ENCODE results near the gene SPATA31A6.
"Not testable (repeated sequence)": the region's sequence is repeated elsewhere in the genome, so short reads cannot be mapped to it uniquely, and the experiment has no call there.

Gene SPATA31A6

GRCh38 chr9:42183359-42183758, at the start of gene SPATA31A6:
TSS of gene SPATA31A6 (plus strand) at chr9:42183659. CDS start at chr9:42183688, 29 bp downstream.
- not testable (repeated sequence) for H3K4me1 ChIP-seq (ENCODE audit: insufficient read depth, poor library complexity, severe bottlenecking); H3K4me3 ChIP-seq (ENCODE audit: severe bottlenecking); H3K9me3 ChIP-seq (ENCODE audit: severe bottlenecking); H3K36me3 ChIP-seq (ENCODE audit: low read depth); DNase-seq (ENCODE audit: low spot score); ATAC-seq (ENCODE audit: low read depth); H3K27ac ChIP-seq (ENCODE audit: poor library complexity, severe bottlenecking); H3K27me3 ChIP-seq (ENCODE audit: insufficient read depth, poor library complexity, severe bottlenecking)

DNA sequence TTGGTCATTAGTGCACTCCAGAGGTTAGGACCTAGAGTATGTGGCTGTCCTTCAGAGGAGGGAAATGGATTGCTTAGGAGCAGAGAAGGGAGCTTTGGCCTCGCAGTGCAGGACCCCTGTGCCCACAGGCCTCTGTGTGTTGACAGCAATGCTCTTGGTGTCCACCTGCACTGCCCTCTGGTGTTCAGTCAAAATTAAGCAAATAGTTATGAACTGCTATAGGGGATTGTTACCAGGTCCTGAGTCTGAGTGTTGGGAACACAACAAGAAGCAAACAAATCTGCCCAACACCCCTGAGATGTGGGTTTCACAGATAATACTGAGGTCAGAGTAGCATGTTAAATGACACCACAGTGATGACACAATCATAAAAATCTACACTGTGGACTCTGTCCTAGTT, 23.2 kb upstream of the SPATA31A6 start:
- ATAC-seq (ENCODE audit: low read depth); H3K27me3 ChIP-seq (ENCODE audit: insufficient read depth, poor library complexity, severe bottlenecking); H3K9me3 ChIP-seq (ENCODE audit: severe bottlenecking); H3K4me3 ChIP-seq (ENCODE audit: severe bottlenecking); H3K36me3 ChIP-seq (ENCODE audit: low read depth); DNase-seq (ENCODE audit: low spot score); H3K27ac ChIP-seq (ENCODE audit: poor library complexity, severe bottlenecking); H3K4me1 ChIP-seq (ENCODE audit: insufficient read depth, poor library complexity, severe bottlenecking): not testable (repeated sequence)
- TF ChIP-seq, protein P1, sequence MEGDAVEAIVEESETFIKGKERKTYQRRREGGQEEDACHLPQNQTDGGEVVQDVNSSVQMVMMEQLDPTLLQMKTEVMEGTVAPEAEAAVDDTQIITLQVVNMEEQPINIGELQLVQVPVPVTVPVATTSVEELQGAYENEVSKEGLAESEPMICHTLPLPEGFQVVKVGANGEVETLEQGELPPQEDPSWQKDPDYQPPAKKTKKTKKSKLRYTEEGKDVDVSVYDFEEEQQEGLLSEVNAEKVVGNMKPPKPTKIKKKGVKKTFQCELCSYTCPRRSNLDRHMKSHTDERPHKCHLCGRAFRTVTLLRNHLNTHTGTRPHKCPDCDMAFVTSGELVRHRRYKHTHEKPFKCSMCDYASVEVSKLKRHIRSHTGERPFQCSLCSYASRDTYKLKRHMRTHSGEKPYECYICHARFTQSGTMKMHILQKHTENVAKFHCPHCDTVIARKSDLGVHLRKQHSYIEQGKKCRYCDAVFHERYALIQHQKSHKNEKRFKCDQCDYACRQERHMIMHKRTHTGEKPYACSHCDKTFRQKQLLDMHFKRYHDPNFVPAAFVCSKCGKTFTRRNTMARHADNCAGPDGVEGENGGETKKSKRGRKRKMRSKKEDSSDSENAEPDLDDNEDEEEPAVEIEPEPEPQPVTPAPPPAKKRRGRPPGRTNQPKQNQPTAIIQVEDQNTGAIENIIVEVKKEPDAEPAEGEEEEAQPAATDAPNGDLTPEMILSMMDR (IDR thresholded peaks at IDR 0.05; ENCODE audit: poor library complexity, severe bottlenecking) = peak; percentile 68

DNA sequence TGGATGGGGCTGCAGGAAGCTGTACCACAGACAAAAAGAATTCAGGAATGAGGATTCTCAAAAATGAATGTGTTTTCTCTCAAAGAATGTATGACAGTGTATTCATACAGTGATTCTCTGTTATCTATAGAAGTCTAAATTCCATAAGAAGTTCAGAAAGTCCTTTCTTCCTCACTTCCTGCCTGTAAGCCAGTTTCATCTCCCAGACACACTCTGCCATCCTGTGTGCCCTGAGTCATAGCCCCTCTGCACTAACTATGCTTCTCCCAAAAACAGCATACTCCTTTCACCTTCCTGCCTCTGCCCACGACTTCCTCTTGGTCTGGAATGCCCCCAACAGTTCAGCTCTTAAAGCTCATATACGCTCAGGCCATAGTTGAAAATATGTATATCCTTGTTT, 36.4 kb downstream of the SPATA31A6 start:
- not testable (repeated sequence) for DNase-seq (ENCODE audit: low spot score); ATAC-seq (ENCODE audit: low read depth)
- peak overlapping the region; percentile 29 for H3K27ac ChIP-seq (ENCODE audit: poor library complexity, severe bottlenecking)

DNA sequence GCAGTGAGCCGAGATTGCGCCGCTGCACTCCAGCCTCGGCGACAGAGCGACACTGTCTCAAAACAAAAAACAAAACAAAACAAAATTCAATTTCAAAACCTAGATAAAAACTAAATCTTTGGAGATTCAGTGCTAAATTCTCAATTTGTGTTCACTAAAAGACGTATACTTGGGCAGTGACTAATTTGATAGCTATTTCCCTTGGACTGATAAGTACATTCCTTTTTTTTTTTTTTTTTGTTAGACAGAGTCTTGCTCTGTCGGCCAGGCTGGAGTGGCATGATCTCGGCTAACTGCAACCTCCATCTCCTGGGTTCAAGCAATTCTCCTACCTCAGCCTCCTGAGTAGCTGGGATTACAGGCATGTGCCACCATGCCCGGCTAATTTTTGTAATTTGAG, 39.8 kb downstream of the SPATA31A6 start:
- peak overlapping the region; percentile 19 for H3K27ac ChIP-seq (ENCODE audit: poor library complexity, severe bottlenecking)
- ATAC-seq (ENCODE audit: low read depth); H3K4me3 ChIP-seq (ENCODE audit: severe bottlenecking); H3K9me3 ChIP-seq (ENCODE audit: severe bottlenecking); H3K4me1 ChIP-seq (ENCODE audit: insufficient read depth, poor library complexity, severe bottlenecking); H3K27me3 ChIP-seq (ENCODE audit: insufficient read depth, poor library complexity, severe bottlenecking); DNase-seq (ENCODE audit: low spot score); H3K36me3 ChIP-seq (ENCODE audit: low read depth): not testable (repeated sequence)

More for the DNA sequence above, 36.4 kb downstream of the SPATA31A6 start:
- H3K4me3 ChIP-seq (ENCODE audit: severe bottlenecking); H3K9me3 ChIP-seq (ENCODE audit: severe bottlenecking); H3K27me3 ChIP-seq (ENCODE audit: insufficient read depth, poor library complexity, severe bottlenecking); H3K4me1 ChIP-seq (ENCODE audit: insufficient read depth, poor library complexity, severe bottlenecking); H3K36me3 ChIP-seq (ENCODE audit: low read depth): not testable (repeated sequence)

DNA sequence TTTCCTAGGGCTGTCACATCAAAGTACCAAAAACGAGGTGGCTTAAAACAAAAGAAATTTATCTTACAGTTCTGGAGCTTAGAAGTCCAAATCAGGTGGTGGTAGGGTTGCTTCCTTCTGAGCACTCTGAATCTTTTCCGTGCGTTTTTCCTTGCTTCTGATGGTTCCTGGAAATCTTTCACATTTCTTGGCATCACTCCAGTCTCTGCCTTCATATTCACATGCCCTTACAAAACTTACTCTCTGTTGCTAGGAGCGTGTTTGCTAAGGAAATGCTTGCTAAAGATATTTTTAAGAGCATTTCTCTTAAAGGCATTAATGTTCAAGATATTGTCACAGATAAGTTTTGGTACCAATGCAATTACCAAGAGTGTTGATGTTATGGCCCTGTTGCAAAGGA, 49.6 kb downstream of the SPATA31A6 start:
- not testable (repeated sequence) for H3K27me3 ChIP-seq (ENCODE audit: insufficient read depth, poor library complexity, severe bottlenecking); H3K9me3 ChIP-seq (ENCODE audit: severe bottlenecking); H3K36me3 ChIP-seq (ENCODE audit: low read depth); H3K4me3 ChIP-seq (ENCODE audit: severe bottlenecking); H3K27ac ChIP-seq (ENCODE audit: poor library complexity, severe bottlenecking); ATAC-seq (ENCODE audit: low read depth); H3K4me1 ChIP-seq (ENCODE audit: insufficient read depth, poor library complexity, severe bottlenecking); DNase-seq (ENCODE audit: low spot score)

- H3K4me3 ChIP-seq (ENCODE audit: severe bottlenecking); H3K4me1 ChIP-seq (ENCODE audit: insufficient read depth, poor library complexity, severe bottlenecking); H3K36me3 ChIP-seq (ENCODE audit: low read depth); H3K27me3 ChIP-seq (ENCODE audit: insufficient read depth, poor library complexity, severe bottlenecking); ATAC-seq (ENCODE audit: low read depth); DNase-seq (ENCODE audit: low spot score); H3K27ac ChIP-seq (ENCODE audit: poor library complexity, severe bottlenecking); H3K9me3 ChIP-seq (ENCODE audit: severe bottlenecking): not testable (repeated sequence)
Measured at GRCh38 chr9:42234610-42235009, 51.2 kb downstream of the SPATA31A6 start.

- not testable (repeated sequence) for H3K27ac ChIP-seq (ENCODE audit: poor library complexity, severe bottlenecking); H3K4me1 ChIP-seq (ENCODE audit: insufficient read depth, poor library complexity, severe bottlenecking); ATAC-seq (ENCODE audit: low read depth); DNase-seq (ENCODE audit: low spot score); H3K36me3 ChIP-seq (ENCODE audit: low read depth); H3K27me3 ChIP-seq (ENCODE audit: insufficient read depth, poor library complexity, severe bottlenecking); H3K4me3 ChIP-seq (ENCODE audit: severe bottlenecking); H3K9me3 ChIP-seq (ENCODE audit: severe bottlenecking)
Measured at GRCh38 chr9:42235352-42235991, 52.0 kb downstream of the SPATA31A6 start.

- not testable (repeated sequence) for H3K36me3 ChIP-seq (ENCODE audit: low read depth); ATAC-seq (ENCODE audit: low read depth); H3K4me1 ChIP-seq (ENCODE audit: insufficient read depth, poor library complexity, severe bottlenecking); H3K27ac ChIP-seq (ENCODE audit: poor library complexity, severe bottlenecking); H3K9me3 ChIP-seq (ENCODE audit: severe bottlenecking); DNase-seq (ENCODE audit: low spot score); H3K4me3 ChIP-seq (ENCODE audit: severe bottlenecking); H3K27me3 ChIP-seq (ENCODE audit: insufficient read depth, poor library complexity, severe bottlenecking)
Measured at GRCh38 chr9:42236097-42236496, 52.6 kb downstream of the SPATA31A6 start.

GRCh38 chr9:42237381-42237780, 53.9 kb downstream of the SPATA31A6 start:
- not testable (repeated sequence) for ATAC-seq (ENCODE audit: low read depth); H3K36me3 ChIP-seq (ENCODE audit: low read depth); H3K4me1 ChIP-seq (ENCODE audit: insufficient read depth, poor library complexity, severe bottlenecking); H3K9me3 ChIP-seq (ENCODE audit: severe bottlenecking); H3K27ac ChIP-seq (ENCODE audit: poor library complexity, severe bottlenecking); H3K4me3 ChIP-seq (ENCODE audit: severe bottlenecking); H3K27me3 ChIP-seq (ENCODE audit: insufficient read depth, poor library complexity, severe bottlenecking); DNase-seq (ENCODE audit: low spot score)

GRCh38 chr9:42238862-42239261, 55.4 kb downstream of the SPATA31A6 start:
- DNase-seq (ENCODE audit: low spot score); H3K4me1 ChIP-seq (ENCODE audit: insufficient read depth, poor library complexity, severe bottlenecking); H3K27me3 ChIP-seq (ENCODE audit: insufficient read depth, poor library complexity, severe bottlenecking); ATAC-seq (ENCODE audit: low read depth); H3K36me3 ChIP-seq (ENCODE audit: low read depth); H3K4me3 ChIP-seq (ENCODE audit: severe bottlenecking); H3K9me3 ChIP-seq (ENCODE audit: severe bottlenecking); H3K27ac ChIP-seq (ENCODE audit: poor library complexity, severe bottlenecking): not testable (repeated sequence)
